Hematopoietic multipotent progenitor cell treated with erythropoietin and hydrocortisone succinate and interleukin-3 and kit ligand, for 15 days (in vitro differentiated cells): ENCODE measurements around the gene CHRNA3.
A peak's percentile ranks its signal among the peaks of the same experiment; 100 is the strongest.

Experiments used
- DNase-seq: peaks from one replicate; pipeline ENCODE4 v3.0.0-alpha.2; 2015; ENCODE audit warnings: low spot score

The CHRNA3 gene

DNA sequence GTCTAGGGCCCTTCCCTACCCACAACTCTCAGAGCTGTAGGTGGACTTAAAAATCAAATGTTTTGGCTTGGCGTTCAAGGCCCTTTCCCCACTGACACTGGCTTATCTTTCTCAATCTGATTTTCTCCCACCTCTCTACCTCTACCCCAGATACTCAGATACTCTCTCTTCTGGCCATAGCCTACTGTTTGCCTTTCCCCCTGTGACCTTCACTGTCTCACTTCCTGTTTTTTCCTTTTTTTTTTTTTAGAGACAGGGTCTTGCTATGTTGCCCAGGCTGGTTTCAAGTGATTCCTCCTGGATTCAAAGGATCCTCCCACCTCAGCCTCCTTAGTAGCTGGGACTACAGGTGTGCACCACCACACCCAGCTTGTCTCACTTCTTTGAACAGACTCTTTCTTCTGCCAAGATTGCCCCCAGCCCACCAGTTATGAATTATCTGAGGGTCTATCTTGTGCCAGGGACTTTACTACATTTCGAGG lies 15.6 kb upstream of the CHRNA3 start:
- DNase-seq = no peak

GRCh38 chr15:78635346-78635745 lies 14.6 kb upstream of the CHRNA3 start:
- DNase-seq = no peak

DNA sequence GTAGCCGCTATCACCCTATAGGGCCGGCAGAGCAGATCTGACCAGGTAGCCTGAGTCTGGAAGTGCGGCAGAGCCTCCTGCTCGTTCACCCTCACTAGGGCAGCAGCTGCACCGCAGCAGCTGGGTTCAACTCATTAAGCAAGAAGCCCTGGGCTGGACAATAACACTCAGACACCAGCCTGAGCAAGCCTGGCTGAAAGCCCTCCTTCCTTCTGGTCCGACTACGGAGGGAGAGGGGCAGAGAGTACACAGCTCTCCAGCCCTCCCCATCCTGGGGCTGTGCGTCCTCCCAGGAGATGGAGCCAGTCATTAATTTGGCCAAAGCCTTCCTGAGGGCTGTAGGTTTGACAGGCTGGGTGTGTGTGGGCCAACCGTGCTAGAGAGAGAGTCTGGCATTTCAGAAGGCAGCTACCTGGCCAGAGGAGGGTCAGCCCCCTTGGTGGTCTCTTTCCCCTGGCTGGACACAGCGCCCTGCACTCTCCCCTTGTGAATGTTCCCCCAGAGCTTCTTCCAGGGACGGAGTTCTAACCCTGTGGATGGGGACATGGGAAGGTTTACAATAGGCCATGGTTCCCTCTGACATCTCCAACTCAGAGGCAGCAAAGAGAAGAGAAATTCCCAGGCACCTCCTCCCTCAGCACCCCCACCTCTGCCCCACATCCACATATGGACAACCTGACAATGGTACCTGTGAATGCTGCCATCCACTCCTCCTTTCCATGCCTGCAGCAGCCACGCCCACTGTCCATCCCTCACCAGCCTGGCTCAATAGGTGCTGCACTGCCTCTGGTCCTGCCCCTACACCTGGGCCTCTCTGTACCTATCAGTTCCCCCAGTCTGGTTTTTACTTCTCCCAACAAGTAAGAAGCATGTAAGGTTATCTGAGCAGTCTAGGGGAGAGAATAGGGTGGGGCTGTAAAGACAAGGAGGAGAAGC lies 13.7 kb upstream of the CHRNA3 start:
- DNase-seq = no peak

DNA sequence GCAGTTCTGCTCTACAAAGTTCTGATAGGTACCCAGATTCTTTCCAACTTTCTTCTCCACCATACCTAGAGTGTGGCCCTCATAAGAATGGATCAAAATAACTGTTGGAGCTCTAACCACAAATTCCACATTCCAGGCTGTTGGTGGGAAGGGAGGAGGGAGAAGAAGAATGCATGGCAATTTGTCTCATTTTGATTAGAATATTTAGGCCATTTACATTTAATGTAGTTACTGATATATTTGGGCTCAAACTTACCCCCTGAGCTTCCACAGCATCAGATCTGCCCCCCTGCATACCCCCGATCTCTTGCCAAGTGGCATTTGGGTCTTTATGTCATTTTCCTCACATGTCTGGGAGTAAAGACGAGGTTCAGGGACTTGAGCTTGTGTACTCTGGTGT lies 12.6 kb upstream of the CHRNA3 start:
- no peak for DNase-seq

- DNase-seq = no peak
Measured at GRCh38 chr15:78630886-78631633, 10.3 kb upstream of the CHRNA3 start.

- DNase-seq = no peak
Measured at GRCh38 chr15:78629716-78630065, 8.9 kb upstream of the CHRNA3 start.

GRCh38 chr15:78629031-78629715 lies 8.4 kb upstream of the CHRNA3 start:
- DNase-seq = no peak

DNA sequence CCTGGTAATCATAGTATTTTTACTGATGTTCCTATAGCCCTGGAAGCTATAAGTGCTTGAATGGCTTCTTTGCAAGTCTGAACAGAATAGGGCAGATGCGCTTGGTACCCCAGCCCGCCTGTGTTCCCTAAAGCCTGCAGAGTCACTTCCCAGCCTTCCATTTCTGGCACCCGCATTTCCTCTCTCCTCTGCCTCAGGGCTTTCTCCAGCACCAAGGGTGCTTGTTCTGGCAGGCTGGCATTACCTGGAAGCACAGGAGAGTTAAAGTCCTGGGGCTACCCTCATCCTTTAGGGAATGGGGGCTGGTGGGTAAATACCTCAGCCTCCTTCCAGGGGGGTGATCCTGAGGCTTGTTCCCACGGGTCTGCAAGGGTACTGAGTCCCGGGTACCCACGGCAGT lies 7.4 kb upstream of the CHRNA3 start:
- no peak for DNase-seq

GRCh38 chr15:78627348-78627747 lies 6.6 kb upstream of the CHRNA3 start:
- no peak for DNase-seq

DNA sequence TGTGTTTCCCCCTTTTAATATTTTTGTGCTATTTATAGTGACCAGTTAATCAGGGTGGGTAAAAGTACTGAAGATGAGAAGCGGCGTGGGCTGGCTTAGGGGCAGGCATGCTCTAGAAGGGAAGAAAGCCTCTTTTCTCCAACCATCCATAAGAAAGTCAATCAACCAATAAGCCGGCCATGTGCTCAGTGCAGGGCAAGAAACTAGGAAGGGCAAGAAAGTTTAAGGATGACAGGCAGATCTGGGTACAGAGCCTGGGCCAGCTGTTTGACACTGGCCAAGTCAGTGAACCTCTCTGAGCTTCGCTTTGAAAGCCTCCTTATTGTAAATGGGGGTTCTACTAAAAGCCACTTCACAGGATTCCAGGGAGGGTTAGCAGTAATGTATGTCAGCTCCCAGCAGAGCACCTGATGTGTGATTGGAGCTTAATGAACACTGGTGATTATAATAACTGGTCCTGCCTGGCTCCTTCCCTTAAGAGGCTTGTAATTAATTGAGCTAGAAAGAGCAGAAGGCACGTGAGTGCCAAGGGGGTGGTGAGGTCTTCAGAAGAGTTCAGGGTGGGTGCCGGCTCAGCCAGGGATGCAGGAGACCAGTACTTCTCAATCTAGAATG lies 5.7 kb upstream of the CHRNA3 start:
- DNase-seq = no peak

GRCh38 chr15:78625606-78626280 lies 4.9 kb upstream of the CHRNA3 start:
- DNase-seq = no peak

DNA sequence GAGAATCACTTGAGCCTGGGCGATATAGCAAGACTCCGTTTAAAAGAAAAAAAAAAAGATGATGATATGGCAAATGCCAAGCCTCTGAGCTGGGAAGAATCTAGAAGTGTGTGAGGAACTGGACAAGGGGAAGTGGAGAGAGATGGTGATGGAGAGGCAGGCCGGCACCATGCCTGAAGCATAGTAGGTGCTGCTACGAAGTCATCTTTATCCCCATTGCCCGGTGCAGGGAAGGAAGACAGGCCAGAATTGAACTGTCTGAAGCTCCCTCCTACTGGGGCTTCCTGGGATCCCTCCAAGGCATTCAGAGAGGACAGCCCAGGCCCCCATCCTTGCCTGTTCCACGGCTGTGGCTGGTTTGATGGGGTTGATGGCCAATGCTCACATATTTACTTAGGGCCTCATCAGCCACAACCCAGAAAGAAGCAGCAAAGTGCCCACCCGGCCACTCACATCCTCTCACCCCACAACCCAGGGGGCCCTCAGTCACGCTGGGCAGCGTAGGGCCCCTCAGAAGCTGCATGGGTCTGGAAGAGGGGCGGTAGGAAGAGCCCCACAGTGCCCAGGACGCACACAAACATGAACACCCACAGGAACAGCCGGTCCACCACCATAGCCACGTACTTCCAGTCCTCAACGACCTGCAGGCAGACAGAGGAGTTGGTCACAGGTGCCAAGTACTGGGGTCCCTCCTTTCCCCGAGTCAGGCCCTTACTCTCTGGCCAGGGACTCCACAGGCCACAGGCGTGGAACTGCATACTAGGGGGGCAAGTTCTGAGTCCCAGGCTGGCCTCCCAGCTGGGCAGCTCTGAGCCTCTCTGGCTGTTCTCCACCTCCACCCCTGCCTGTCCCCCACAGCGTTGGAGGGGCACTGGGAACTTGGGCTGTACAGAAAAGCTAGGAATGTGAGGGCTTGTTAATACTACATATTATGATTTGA lies 4.1 kb upstream of the CHRNA3 start:
- DNase-seq = no peak

DNA sequence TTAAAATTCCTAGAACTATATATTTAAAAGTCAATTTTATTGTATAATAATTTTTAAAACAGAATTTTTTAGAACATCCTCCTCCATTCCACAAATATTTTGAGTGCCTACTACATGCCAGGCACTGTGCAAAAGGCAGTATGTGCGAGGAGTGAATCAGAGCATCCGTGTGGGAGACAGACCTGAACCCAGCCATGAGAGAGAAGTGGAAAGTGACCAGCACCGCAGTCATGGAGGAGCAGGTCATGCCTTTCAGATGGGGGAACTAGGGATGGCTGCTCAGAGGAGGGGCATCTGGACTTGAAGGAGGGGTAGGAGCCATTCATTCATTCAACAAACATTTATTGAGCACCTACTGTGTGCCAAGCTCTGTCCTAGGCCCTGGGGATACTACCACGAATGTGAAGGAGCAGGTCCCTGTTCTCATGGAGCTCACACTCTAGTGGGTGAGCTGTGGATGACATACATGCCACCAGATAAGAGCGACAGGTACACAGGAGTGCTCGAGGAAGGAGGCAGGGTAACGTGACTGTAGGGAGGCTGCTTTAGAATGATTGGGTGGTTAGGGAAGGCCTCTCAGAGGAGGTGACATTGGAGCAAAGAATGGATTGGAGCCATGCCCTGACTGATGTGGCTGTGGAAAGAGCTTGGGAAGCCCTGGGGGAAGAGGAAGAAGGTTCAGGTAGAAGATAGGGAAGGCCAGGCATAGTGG lies 3.1 kb upstream of the CHRNA3 start:
- DNase-seq = no peak

DNA sequence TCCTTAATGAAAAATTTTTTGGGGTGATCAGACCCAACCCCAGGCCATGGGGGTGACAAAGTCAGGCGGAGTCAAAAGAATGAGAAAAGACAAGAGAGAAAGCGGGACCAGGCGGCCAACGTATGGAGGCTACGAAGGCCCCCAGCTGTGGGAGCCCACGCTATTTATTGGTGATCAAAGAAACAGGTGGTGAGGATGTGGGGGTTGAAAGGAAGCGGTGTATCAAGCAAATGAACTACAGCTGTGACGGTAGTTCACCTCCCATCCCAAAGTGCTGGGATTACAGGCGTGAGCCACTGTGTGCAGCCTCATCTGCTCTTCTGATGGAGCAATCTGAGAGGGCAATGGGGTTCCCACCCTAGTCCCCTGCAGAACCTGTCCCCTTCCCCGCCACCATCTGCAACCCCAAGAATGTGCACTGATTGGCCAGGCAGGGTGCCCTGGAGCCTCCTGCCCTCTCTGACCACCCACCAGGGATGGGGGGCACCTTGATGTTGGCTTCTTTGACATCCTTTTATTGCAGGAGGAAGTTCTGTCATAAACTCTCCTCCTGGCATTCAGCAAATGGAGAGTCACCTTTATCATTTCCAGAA lies 1.1 kb upstream of the CHRNA3 start:
- no peak for DNase-seq

- no peak for DNase-seq
Measured at GRCh38 chr15:78620021-78620526, 722 bp downstream of the CHRNA3 start.

DNA sequence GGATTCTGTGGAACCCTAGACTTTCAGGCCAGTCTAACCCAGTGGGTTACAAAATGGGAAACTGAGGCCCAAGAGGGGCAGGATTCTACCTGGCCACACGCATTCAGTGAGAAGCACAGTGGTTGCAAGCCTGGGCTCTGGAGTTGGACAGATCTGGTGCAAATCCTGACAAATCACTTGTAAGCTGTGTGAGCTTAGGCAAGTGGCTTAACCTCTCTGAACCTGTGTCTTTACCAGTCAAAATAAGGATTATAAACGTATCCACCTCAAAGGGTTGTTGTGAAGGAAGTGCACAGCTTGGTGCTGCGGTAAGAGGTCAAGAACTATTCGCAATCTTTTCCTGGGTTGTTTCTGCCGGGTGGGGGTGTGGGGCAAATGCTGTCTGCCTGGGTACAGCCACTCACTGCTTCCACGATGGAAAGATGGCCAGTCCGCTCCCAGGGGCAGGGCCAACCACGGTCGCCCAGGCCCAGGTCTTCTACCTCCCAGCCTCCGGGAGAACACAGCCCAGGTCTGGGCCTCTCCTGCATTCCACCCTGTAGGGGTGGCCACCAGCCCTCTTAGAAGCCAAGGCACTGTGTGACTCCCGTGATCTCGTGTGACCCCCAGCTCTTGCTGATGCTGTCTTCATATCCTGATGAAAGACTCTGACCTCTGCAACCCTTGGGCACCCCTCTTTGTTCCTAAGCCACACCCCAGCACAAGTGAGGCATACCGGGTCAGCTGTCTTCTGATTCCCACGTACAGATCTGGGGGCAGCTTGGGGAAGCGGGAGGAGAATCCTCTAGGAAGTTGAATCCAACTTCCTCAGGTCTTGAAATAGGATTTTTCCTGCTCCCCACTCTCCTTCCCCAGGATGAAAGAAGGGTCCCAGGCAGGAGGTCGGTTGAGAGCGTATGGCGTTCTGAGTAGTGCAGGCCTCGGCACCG lies 1.5 kb downstream of the CHRNA3 start:
- DNase-seq = no peak

- peak; percentile 81 for DNase-seq
Measured at GRCh38 chr15:78618490-78618934, 2.3 kb downstream of the CHRNA3 start.

- DNase-seq = no peak
Measured at GRCh38 chr15:78618064-78618463, 2.7 kb downstream of the CHRNA3 start.
